GM23338 (cell line): ENCODE data around the gene ABHD17A.

Experiments
- CREB1 ChIP-seq: fragments of 250-450 bp; sonication (Bioruptor Pico); IDR thresholded peaks from 2 replicates; pipeline ENCODE4 v1.5.0; 2020; ENCODE audit warnings: low read depth, mild to moderate bottlenecking, moderate library complexity
- CTCF ChIP-seq, 2 experiments: fragments of 200-600 bp in 1 of 2; sonication (generic) in 1 of 2; conservative IDR thresholded peaks; 2 replicates each; pipeline versions ENCODE4 v1.5.1 to v1.6.1; 2016 to 2017; ENCODE audit warnings: antibody characterized with exemption in 2 of 2, low read depth in 2 of 2, mild to moderate bottlenecking in 2 of 2, moderate library complexity in 1 of 2
- JUNB ChIP-seq: IDR thresholded peaks from one replicate; pipeline ENCODE4 v1.6.1; 2016; ENCODE audit warnings: antibody characterized with exemption; ENCODE audit not compliant: unreplicated experiment
- POLR2AphosphoS5 ChIP-seq: IDR thresholded peaks from 2 replicates; pipeline ENCODE4 v1.6.1; 2016; ENCODE audit warnings: antibody characterized with exemption, low read depth
- REST ChIP-seq: IDR thresholded peaks from one replicate; pipeline ENCODE4 v1.6.1; 2018; ENCODE audit warnings: antibody characterized with exemption; ENCODE audit not compliant: unreplicated experiment
- ZNF462 ChIP-seq: fragments of 250-450 bp; sonication (Bioruptor Pico); IDR thresholded peaks from 2 replicates; pipeline ENCODE4 v1.5.0; 2020; ENCODE audit warnings: mild to moderate bottlenecking, moderate library complexity

GRCh38 chr19:1921326-1921725, 36.0 kb upstream of the ABHD17A start:
- TF ChIP-seq CTCF (conservative IDR thresholded peaks at IDR 0.05; ENCODE audit: low read depth in 2 of 2) (no peak), REST (no peak), JUNB (no peak), CREB1 (CRISPR knock-in tag) (no peak), ZNF462 (no peak), POLR2AphosphoS5 (no peak)
